ENCODE measurements around the gene ZIC2.

The ZIC2 gene

GRCh38 chr13:99974939-99975561 lies 6.5 kb upstream of the ZIC2 start:
- TF ChIP-seq TAF1 (IDR thresholded peaks at IDR 0.05; ENCODE audit: borderline replicate concordance, insufficient read depth, low read length) (no peak), SIN3A (IDR thresholded peaks at IDR 0.05; ENCODE audit: borderline replicate concordance, insufficient read depth, low read length) (no peak), FOXP2 (optimal IDR thresholded peaks at IDR 0.05; ENCODE audit: borderline replicate concordance, extremely low read depth, extremely low read length, insufficient read depth) (no peak), POLR2AphosphoS5 (IDR thresholded peaks at IDR 0.05; ENCODE audit: low read depth, low read length) (no peak)

- TF ChIP-seq TAF1 (IDR thresholded peaks at IDR 0.05; ENCODE audit: borderline replicate concordance, insufficient read depth, low read length) (no peak), SIN3A (IDR thresholded peaks at IDR 0.05; ENCODE audit: borderline replicate concordance, insufficient read depth, low read length) (no peak), FOXP2 (optimal IDR thresholded peaks at IDR 0.05; ENCODE audit: borderline replicate concordance, extremely low read depth, extremely low read length, insufficient read depth) (no peak), REST (IDR thresholded peaks at IDR 0.05; ENCODE audit: insufficient read depth in 1 of 2, low read depth in 2 of 2, low read length in 2 of 2) (no peak), POLR2AphosphoS5 (IDR thresholded peaks at IDR 0.05; ENCODE audit: low read depth, low read length) (no peak)
Measured at GRCh38 chr13:99975626-99976025, 6.0 kb upstream of the ZIC2 start.

GRCh38 chr13:99976575-99976974 lies 5.0 kb upstream of the ZIC2 start:
- TF ChIP-seq REST (IDR thresholded peaks at IDR 0.05; ENCODE audit: insufficient read depth in 1 of 2, low read depth in 2 of 2, low read length in 2 of 2) (no peak), TAF1 (IDR thresholded peaks at IDR 0.05; ENCODE audit: borderline replicate concordance, insufficient read depth, low read length) (no peak), FOXP2 (optimal IDR thresholded peaks at IDR 0.05; ENCODE audit: borderline replicate concordance, extremely low read depth, extremely low read length, insufficient read depth) (no peak), POLR2AphosphoS5 (IDR thresholded peaks at IDR 0.05; ENCODE audit: low read depth, low read length) (no peak), SIN3A (IDR thresholded peaks at IDR 0.05; ENCODE audit: borderline replicate concordance, insufficient read depth, low read length) (no peak)

- TF ChIP-seq POLR2AphosphoS5 (IDR thresholded peaks at IDR 0.05; ENCODE audit: low read depth, low read length): no peak
- TF ChIP-seq REST (IDR thresholded peaks at IDR 0.05; ENCODE audit: insufficient read depth in 1 of 2, low read depth in 2 of 2, low read length in 2 of 2): no peak
- no peak for TF ChIP-seq FOXP2 (optimal IDR thresholded peaks at IDR 0.05; ENCODE audit: borderline replicate concordance, extremely low read depth, extremely low read length, insufficient read depth)
- no peak for TF ChIP-seq TAF1 (IDR thresholded peaks at IDR 0.05; ENCODE audit: borderline replicate concordance, insufficient read depth, low read length)
- TF ChIP-seq SIN3A (IDR thresholded peaks at IDR 0.05; ENCODE audit: borderline replicate concordance, insufficient read depth, low read length): no peak
Measured at GRCh38 chr13:99977334-99977911, 4.2 kb upstream of the ZIC2 start.

- TF ChIP-seq POLR2AphosphoS5 (IDR thresholded peaks at IDR 0.05; ENCODE audit: low read depth, low read length) (no peak), FOXP2 (optimal IDR thresholded peaks at IDR 0.05; ENCODE audit: borderline replicate concordance, extremely low read depth, extremely low read length, insufficient read depth) (no peak), REST (IDR thresholded peaks at IDR 0.05; ENCODE audit: insufficient read depth in 1 of 2, low read depth in 2 of 2, low read length in 2 of 2) (no peak), SIN3A (IDR thresholded peaks at IDR 0.05; ENCODE audit: borderline replicate concordance, insufficient read depth, low read length) (no peak), TAF1 (IDR thresholded peaks at IDR 0.05; ENCODE audit: borderline replicate concordance, insufficient read depth, low read length) (no peak)
Measured at GRCh38 chr13:99977912-99978798, 3.4 kb upstream of the ZIC2 start.

All from PFSK-1 (cell line).